Heart left ventricle (tissue), 16 donors: ENCODE data around the gene ARF4. TPM values are rescaled to one million over a fixed set of nuclear protein-coding genes. Genes with fewer than 3 reads are reported as not detected.

Source experiments
- ATAC-seq, 4 donors: fragments of 200-7000 bp; cut with Tn5 transposase; one replicate each; pipeline ENCODE4 v1.9.1; 2020 to 2022; ENCODE audit warnings: moderate library complexity in 4 of 4, mild to moderate bottlenecking in 3 of 4, moderate number of reproducible peaks in 1 of 4
- DNase-seq, 5 donors: peaks; one replicate each; pipeline ENCODE4 v3.0.0-alpha.2; 2020
- H3K27ac ChIP-seq, 12 donors: fragments of 200-600 bp; sonication (generic) in 4 of 12; one replicate each; pipeline versions ENCODE4 v1.5.0 to v1.8.0; 2016 to 2022; ENCODE audit warnings: mild to moderate bottlenecking in 2 of 12
- H3K27me3 ChIP-seq, 9 donors: fragments of 200-600 bp; sonication (generic) in 2 of 9; one replicate each; pipeline versions ENCODE4 v1.5.1 to v1.8.0; 2016 to 2022; ENCODE audit warnings: mild to moderate bottlenecking in 3 of 9
- H3K36me3 ChIP-seq, 9 donors: fragments of 200-600 bp; sonication (generic) in 2 of 9; one replicate each; pipeline versions ENCODE4 v1.5.0 to v1.8.0; 2018 to 2022; ENCODE audit warnings: mild to moderate bottlenecking in 2 of 9
- H3K4me1 ChIP-seq, 12 donors: fragments of 200-600 bp; sonication (generic) in 4 of 12; one replicate each; pipeline versions ENCODE4 v1.5.0 to v1.8.0; 2016 to 2022; ENCODE audit warnings: mild to moderate bottlenecking in 3 of 12
- H3K4me3 ChIP-seq, 12 donors: fragments of 200-600 bp; sonication (generic) in 4 of 12; one replicate each; pipeline versions ENCODE4 v1.5.0 to v1.8.0; 2017 to 2022; ENCODE audit warnings: mild to moderate bottlenecking in 9 of 12, moderate library complexity in 4 of 12
- H3K9me3 ChIP-seq, 12 donors: fragments of 200-600 bp; sonication (generic) in 4 of 12; one replicate each; pipeline versions ENCODE4 v1.5.0 to v1.8.0; 2016 to 2022; ENCODE audit warnings: mild to moderate bottlenecking in 1 of 12
- POLR2A ChIP-seq, 2 donors: fragments of 450-650 bp; IDR thresholded peaks; one replicate each; pipeline ENCODE4 v1.6.1; 2017; ENCODE audit warnings: antibody characterized with exemption in 2 of 2, mild to moderate bottlenecking in 2 of 2, moderate library complexity in 2 of 2
- WGBS, 4 donors: extraction: QIAGEN DNeasy Blood & Tissue Kit in 2 of 4; methylation state at CpG; one replicate each; pipeline versions ENCODE4 v1.1.5 to v1.1.7; 2013 to 2018; 5-methylcytosine and 5-hydroxymethylcytosine counted together
- intact Hi-C, 10 donors: fragments of 100-400 bp; cut with DNase I; formaldehyde crosslinking; loops; one replicate each; pipeline versions ENCODE4 v1.11.1 to v1.14.2; 2022
- polyA plus RNA-seq, 2 donors: library from polyadenylated mRNA; stranded (reverse); fragments of 200-250 nt; gene quantifications; one replicate each; pipeline ENCODE4 v1.2.3, GENCODE V29; 2013
- total RNA-seq, 9 donors: library from RNA; depleted of rRNA in 2 of 9; stranded (reverse); fragments of >200 nt in 2 of 9; fragmentation: NEBNext Ultra II Directional in 3 of 9; extraction: Animal tissue kit (Norgen Biotek cat#: 25700) in 3 of 9; gene quantifications; one replicate each; pipeline versions ENCODE4 v1.1.0 to v1.2.4, GENCODE V29; 2016 to 2023
- TF ChIP-seq, protein P1 (sequence below), 12 donors: fragments of 200-600 bp; sonication (generic) in 4 of 12; IDR thresholded peaks; one replicate each; pipeline versions ENCODE4 v1.5.0 to v1.8.0; 2018 to 2022; ENCODE audit warnings: antibody characterized with exemption in 12 of 12, mild to moderate bottlenecking in 5 of 12
- donor health status: ischemic (EF 13 %, LVEDD 7.1; RV severe dilation, severe dysfunction).
- donor health status: healthy with polysubstance abuse.
- donor health status: DM: no; HTN: yes; CAD: no.
- donor health status: DM: no; HTN: no; CAD: no.
- donor health status: ischemic (EF 25% LVEDD 6.9; RV normal size, moderate dysfunction).
- donor health status: ischemic (EF 25% LVEDD 5.7; RV mildly dilated, moderate dysfunction).
- donor health status: healthy.
- donor health status: DM: yes; HTN: yes; CAD: no.
- donor health status: ischemic (EF 35%, LVEDD 5.7; RV mildly dilated, moderate dysfunction).
- donor health status: nonischemic (EF 11% LVEDD 7.7; RV severe dilation, severe dysfunction).
- donor health status: DM: yes; HTN: yes; CAD: no.
- donor health status: PGD.
- donor health status: ischemic (EF 29% LVEDD 5.4; RV normal size, mild dysfunction).
- donor health status: nonischemic (EF 23%, LVEDD 6.1; RV moderate dilation, normal function).

The ARF4 gene
- total and polyA plus RNA-seq, 11 donors, result 37.9 to 159 (median 74.6) TPM

DNA sequence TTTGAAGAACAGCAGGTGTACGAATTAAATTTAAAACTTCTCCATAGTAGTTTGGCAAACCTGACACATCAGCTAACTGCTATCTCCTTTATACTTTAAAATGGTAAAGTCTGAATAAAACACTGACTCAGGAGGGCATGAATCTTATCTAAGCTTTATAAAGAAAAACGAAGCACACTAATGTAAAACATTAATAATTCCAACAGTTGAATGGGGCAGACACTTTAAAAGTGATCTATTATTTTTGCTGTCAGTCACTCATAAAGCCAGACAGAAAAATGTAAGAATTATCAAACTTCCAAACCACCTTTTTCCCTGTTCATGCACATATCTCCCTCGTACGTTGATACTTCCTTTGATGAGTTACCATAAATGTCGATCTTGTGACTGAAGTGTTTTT, 2.6 kb downstream of the ARF4 start:
- ATAC-seq, result no peak
- H3K36me3 ChIP-seq, result peaks cover 0 to 18% (median 0%) of the 10 kb centered on the region in 9 donors
- peak overlapping the region in 3 of 12 donors; percentile 95 to 99 (median 98) for H3K27ac ChIP-seq
- WGBS, 4 donors, result 21 to 28% (median 23%) methylated on average over 5 of the region's 5 CpGs
- TF ChIP-seq POLR2A (IDR thresholded peaks at IDR 0.05), result no peak
- TF ChIP-seq, protein P1, sequence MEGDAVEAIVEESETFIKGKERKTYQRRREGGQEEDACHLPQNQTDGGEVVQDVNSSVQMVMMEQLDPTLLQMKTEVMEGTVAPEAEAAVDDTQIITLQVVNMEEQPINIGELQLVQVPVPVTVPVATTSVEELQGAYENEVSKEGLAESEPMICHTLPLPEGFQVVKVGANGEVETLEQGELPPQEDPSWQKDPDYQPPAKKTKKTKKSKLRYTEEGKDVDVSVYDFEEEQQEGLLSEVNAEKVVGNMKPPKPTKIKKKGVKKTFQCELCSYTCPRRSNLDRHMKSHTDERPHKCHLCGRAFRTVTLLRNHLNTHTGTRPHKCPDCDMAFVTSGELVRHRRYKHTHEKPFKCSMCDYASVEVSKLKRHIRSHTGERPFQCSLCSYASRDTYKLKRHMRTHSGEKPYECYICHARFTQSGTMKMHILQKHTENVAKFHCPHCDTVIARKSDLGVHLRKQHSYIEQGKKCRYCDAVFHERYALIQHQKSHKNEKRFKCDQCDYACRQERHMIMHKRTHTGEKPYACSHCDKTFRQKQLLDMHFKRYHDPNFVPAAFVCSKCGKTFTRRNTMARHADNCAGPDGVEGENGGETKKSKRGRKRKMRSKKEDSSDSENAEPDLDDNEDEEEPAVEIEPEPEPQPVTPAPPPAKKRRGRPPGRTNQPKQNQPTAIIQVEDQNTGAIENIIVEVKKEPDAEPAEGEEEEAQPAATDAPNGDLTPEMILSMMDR (IDR thresholded peaks at IDR 0.05), result no peak
- H3K27me3 ChIP-seq, result no peaks in the 10 kb centered on the region
- H3K9me3 ChIP-seq, result no peaks in the 10 kb centered on the region
- intact Hi-C loops, result no loop called here
- no peak for DNase-seq
- H3K4me3 ChIP-seq, result peak overlapping the region in 8 of 12 donors; percentile 75 to 96 (median 89)
- peaks cover 7 to 60% (median 53%) of the 10 kb centered on the region in 12 donors for H3K4me1 ChIP-seq

DNA sequence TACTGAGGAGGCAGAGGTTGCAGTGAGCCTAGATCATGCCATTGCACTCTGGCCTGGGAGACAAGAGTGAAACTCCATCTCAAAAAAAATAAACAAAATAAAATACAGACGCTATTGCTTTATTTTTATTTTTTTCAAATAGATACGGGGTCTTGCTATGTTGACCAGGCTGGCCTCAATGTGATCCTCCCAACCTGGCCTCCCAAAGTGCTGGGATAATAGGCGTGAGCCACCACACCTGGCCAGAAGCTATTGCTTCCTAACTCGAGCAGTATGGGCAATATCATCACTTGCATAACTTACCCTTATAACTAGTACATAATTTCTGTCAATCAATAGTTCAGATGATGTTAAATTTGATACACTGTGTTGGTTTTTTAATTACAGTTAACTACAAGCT, 3.0 kb downstream of the ARF4 start:
- H3K36me3 ChIP-seq, result peaks cover 0 to 18% (median 0%) of the 10 kb centered on the region in 9 donors
- peak overlapping the region in 5 of 12 donors; percentile 87 to 96 (median 91) for H3K4me3 ChIP-seq
- H3K4me1 ChIP-seq, result peaks cover 7 to 56% (median 49%) of the 10 kb centered on the region in 12 donors
- H3K9me3 ChIP-seq, result no peaks in the 10 kb centered on the region
- intact Hi-C loops, result no loop called here
- DNase-seq, result no peak
- no peak for ATAC-seq
- no peak overlapping the region for H3K27ac ChIP-seq
- TF ChIP-seq, protein P1 (IDR thresholded peaks at IDR 0.05), result no peak
- no peak for TF ChIP-seq POLR2A (IDR thresholded peaks at IDR 0.05)
- 77 to 79% (median 79%) methylated on average over 4 of the region's 4 CpGs for WGBS, 4 donors
- H3K27me3 ChIP-seq, result no peaks in the 10 kb centered on the region

DNA sequence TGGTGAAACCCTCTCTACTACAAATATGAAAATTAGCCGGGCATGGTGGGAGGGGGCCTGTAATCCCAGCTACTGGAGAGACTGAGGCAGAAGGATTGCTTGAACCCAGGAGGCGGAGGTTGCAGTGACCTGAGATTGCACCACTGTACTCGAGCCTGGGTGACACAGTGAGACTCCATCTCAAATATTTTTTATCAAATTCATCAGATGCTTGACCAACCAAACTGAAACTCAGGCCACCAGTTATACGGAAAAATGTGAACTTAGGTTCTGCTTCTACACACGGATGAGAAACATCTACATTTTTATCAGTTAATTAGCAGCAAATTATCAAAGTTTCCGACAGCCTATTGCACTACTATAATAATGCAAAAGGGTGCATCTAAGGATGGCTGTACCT, 4.8 kb downstream of the ARF4 start:
- H3K9me3 ChIP-seq, result no peaks in the 10 kb centered on the region
- peaks cover 7 to 60% (median 43%) of the 10 kb centered on the region in 12 donors for H3K4me1 ChIP-seq
- H3K27ac ChIP-seq, result no peak overlapping the region
- 57 to 64% (median 61%) methylated on average over 6 of the region's 6 CpGs for WGBS, 4 donors
- TF ChIP-seq POLR2A (IDR thresholded peaks at IDR 0.05), result no peak
- TF ChIP-seq, protein P1 (IDR thresholded peaks at IDR 0.05), result no peak
- ATAC-seq (no peak), DNase-seq (no peak)
- H3K27me3 ChIP-seq, result no peaks in the 10 kb centered on the region
- peaks cover 0 to 18% (median 0%) of the 10 kb centered on the region in 9 donors for H3K36me3 ChIP-seq
- intact Hi-C loops, result no loop called here
- no peak overlapping the region for H3K4me3 ChIP-seq

DNA sequence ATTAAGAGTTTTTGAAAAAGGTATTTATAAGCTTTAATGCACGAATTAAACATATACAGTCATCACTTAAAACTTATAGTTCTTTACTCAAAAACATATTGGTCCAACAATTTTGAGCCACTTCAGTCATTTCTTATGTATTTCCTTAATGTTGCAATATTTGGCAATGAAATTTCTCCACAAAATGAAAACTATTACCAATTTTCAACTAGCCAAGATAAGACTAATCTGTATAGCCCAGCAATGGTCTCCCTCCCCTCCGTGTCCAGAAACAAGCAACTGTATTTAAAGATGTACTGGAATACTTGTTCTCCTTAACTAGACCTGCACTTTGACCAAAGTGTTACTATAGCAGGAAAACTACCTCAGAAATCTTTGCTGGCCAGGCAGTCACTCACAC, 9.2 kb downstream of the ARF4 start:
- no peak overlapping the region for H3K27ac ChIP-seq
- WGBS, 4 donors, result 69 to 77% (median 75%) methylated on average over 2 of the region's 2 CpGs
- intact Hi-C loops, result no loop called here

More for the DNA sequence above, 9.2 kb downstream of the ARF4 start:
- ATAC-seq, result no peak
- Histone ChIP-seq H3K9me3 (no peaks in the 10 kb centered on the region), H3K4me3 (no peak overlapping the region), H3K27me3 (no peaks in the 10 kb centered on the region), H3K4me1 (peaks cover 0 to 65% (median 29%) of the 10 kb centered on the region in 12 donors), H3K36me3 (peaks cover 0 to 37% (median 19%) of the 10 kb centered on the region in 9 donors)
- no peak for DNase-seq
- TF ChIP-seq POLR2A (IDR thresholded peaks at IDR 0.05), result no peak
- TF ChIP-seq, protein P1 (IDR thresholded peaks at IDR 0.05), result no peak
